LoVo (cell line): ENCODE measurements around the gene POU2F3.

Source experiments
- DNase-seq: peaks from one replicate; pipeline ENCODE4 v3.0.0-alpha.2; 2016; ENCODE audit warnings: low spot score

Gene POU2F3

DNA sequence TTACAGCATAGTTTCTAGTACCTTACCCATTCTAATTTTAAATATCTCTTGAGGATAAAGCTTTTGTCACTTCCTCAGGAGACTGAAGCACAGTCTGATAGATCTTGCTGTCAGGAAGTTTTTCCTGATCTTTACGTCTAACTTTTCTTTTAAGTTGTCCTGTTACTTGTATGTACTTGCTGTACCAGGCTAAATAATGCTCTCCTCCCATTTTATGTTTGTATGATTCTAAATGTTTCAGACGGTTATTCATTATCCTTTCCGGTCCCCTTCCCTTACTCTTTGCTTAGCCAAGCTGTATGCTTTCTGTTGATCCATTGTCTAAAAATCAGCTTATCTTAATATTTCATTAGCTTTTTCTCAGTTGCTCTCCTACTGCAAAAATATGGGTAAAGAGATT lies 102.3 kb downstream of the POU2F3 start:
- DNase-seq = no peak

DNA sequence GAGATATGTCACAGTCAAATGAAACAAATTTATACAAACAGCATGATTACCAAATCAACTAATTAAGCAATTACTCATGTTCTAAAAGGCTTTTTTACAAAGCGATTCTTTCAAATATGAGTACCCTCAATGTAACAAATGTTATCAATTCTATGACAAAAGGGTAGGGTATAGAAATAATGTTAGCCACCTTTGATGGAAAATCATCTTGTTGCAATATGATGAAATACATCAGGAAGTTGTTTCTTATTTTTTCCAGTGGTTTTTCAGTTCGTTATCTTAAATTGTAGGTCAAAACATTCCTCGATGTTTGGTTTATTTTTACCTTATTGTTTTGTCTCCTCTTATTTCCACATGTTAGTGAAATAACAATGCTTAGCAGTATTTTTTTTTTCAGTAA lies 102.7 kb downstream of the POU2F3 start:
- no peak for DNase-seq

DNA sequence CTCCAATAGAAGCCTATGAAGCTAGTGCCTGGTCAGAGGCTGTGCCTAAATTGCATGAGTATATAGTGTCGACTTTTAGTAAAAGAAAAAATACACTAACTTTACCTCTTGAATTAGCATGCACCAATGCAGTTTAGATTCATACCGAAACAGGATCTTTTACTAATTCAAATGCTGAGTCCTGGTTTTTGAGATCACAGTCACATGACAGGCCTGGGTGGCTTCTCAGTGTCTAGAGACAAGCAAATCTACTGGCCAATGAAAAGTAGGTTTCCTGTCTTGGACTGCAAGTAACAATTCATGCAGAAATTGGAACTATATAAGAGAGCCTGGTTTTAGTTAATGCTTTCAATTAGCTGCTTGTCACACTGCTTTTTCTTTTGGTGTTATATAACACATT lies 103.5 kb downstream of the POU2F3 start:
- DNase-seq = no peak

DNA sequence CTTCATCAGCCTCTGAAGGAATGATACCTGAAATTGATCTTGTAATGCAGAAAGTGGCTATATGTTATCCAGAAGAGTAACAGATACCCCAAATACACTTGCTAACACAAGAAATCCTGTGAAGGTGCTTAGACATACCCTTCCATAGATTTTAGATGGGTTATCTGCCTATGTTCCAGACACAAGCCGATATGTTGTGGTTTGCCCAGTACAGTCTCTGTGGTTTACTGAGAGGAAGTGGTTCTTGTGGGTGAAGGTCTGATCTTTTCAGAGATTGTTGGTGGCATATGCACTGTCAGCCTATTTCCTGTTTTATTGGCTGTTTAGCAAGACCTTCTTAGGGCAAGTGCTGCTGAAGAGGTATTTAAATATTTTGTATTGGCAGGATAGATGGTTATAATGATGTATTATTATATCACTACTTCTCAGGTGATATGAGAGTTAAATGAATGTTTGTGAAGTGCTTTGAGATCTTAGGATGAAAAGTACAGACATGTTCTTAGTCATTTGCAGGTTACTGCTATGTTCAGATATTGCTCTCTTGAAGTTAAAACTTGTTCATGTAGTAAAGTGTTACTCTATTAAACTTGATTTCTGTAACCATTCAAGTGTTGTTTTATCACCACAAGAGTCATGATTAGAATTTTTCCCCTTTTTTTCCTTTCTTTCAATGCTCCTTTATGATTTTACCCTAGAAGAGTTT lies 104.5 kb downstream of the POU2F3 start:
- peak; percentile 57 for DNase-seq

DNA sequence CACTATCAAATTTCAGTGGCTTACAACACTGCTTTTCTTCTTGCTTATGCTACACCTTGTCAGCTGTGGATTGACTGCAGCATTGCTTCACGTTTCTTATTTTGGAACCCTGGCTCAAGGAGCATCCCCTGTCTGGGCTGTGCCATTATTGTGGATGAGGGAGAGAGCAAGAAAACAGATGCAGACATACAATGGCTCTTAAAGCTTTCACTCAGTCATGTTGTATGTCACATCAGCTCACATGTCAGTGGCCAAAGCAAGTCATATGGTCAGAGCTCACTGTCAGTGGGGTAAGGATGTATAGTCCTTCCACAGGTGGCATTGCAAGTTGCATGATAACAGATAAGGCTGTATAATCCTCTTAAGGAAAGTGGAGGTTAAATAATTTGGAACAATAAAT lies 106.3 kb downstream of the POU2F3 start:
- no peak for DNase-seq

DNA sequence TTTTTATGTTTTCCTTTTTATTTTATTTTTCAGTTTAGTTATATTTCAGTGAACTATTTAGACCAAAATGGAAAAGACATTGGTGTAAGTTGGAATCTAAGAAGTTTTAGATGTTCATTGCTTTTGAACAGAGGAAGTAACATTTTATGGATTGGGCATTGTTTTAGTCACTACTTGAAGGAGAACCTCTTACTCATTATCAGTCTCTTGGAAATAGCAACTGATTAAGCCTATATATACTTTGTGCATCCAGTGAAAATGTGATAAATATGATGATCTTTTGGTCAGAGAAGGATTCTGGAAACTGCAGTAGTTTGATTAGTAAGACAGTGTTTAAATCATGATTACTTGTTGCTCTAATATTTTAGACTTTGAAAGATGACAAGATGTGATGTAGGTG lies 110.7 kb downstream of the POU2F3 start:
- no peak for DNase-seq

DNA sequence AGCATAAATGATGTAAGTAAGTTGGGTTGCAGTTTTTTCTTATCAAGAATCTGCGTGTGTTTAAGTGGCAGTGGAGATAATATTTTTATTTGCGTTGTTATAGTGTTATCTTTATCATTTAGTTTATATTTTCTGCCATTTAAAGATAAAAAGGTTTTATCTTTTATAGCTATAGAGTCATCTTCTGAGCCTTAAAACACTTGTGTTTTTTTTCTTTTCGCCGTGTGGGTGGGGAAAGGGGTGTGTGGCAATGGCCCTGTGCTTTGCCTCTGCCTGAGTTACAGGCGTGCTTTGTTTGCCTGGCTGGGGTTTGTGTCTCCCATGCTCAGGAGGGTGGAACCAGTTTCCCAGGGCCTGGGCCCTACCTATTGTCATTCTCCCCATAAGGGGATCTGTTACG lies 112.5 kb downstream of the POU2F3 start:
- DNase-seq = no peak

DNA sequence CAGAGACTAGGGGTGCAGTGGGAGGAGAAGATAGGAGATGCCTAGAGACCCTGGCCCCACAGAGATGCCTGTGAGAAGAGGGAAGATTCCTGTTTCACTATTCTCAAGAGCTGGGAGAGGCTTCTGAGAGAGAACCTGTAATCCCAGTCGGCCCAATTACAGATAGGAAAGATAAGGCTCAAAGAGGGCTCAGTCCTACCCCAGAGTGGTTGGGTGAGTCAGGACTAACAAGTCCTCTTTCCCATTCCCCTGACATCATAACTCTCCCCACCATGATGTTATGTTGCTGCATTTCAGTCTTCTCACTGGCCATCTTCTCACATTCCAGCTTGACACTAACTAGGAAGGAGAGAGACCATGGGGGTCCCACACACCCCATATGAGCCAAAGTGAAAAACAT lies 114.1 kb downstream of the POU2F3 start:
- DNase-seq = no peak

DNA sequence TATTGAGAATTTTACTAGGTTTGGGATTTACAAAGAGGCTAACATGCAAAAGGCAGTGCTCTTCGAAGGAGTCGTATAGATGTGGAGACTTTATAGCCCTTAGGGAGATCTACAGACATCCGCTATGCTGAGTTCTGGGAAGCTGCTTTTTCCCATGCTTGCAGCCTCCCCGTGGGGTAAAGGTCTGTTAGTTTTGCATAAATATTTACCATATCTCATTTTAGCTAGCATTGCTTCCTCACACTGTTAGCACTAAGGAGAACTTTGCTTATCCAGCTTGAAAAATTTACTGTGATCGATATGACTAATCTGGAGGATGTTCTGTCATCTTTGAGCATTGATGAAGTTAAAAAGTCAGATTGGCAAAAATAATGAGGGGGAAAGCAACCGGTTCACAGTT lies 114.8 kb downstream of the POU2F3 start:
- no peak for DNase-seq

DNA sequence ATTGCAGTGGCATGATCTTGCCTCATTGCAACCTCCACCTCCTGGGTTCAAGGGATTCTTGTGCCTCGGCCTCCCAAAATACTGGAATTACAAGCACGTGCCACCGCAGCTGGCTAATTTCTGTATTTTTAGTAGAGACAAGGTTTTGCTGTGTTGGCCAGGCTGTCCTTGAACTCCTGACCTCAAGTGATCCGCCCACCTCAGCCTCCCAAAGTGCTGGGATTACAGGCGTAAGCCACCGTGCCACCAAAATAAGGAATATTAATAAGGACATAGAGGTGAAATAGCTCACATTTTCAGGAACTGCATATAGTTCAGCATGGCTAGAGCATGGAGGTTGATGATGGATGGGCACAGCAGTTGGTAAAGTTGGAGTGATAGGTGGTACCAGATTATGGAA lies 117.7 kb downstream of the POU2F3 start:
- no peak for DNase-seq

DNA sequence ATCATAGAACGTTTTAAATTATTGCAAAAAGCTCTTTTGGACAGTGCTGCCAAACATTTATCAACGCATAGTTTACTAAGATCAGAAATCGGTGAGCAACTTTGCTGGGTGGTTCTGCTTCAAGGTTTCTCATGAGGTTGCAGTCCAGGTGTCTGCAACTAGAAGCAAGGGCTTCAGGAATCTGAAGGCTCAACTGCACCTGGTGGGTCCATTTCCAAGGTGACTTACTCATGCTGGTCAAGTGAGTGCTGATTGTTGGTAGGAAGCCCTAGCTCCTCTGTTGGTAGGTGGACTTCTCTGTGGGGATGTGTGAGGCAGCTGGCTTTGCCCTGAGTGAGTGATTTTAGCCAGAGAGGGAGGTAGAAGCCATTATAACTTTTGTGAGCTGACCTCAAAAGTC lies 118.8 kb downstream of the POU2F3 start:
- DNase-seq = no peak

DNA sequence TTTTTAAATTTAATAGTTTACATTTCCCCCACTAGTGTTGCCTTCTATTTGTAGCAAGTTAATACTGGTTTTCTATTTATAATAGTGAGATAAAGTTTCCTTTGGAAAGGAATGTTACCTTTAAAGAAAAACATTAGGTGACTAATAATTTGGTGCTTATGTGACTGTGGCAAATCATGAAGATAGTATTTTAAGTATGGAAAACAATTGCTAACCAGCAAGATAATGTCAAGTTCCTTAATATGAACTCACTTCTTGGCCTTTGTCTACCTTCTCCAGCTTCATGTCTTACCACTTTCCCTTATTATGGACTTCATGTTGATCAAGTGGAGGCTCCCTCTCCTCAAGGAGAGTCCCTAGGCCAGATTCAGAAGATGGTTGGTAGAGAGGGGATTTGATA lies 123.5 kb downstream of the POU2F3 start:
- no peak for DNase-seq

DNA sequence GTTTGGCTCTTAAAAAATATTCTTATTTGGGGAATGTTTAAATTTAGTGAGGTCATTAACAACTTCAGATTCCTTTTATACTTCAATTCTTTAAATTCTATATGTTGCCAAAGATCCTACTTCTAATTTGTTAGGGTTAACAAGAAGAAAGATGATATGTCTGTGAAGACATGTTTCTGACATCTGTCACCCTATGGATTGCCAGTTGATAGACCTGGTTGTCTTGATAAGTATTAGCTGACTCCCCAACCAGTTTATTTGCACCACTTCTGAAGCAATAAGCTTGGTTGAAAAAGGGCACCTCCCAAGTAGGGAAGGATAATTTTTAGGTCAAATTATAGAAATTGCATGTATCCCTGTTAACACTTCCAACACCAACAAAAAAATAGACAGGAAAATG lies 125.6 kb downstream of the POU2F3 start:
- no peak for DNase-seq
